ENCODE measurements around the gene PPP4R2. TPM values are rescaled to one million over a fixed set of nuclear protein-coding genes. Genes with fewer than 3 reads are reported as not detected.

PPP4R2 gene
- polyA plus RNA-seq, 3 donors, result 14.3 to 25.4 (median 18.7) TPM

DNA sequence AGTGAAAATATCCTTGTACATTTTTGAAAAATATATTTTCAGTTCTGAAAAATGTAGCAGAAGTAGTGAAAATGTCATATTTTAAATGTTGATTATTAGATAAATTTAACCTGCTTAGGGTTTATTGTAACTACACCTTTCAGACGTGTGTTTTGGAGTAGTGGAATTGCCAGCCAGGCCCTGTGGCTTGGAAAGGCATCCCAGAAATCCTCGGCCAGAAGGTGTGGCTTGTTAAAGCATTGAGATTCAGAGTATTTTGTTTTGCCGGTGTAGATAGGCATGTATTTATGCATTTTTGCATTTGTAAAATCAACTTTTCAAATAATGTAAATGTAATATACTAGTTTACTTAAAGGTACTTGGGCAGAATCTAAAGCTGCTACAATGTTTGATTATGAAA, 71.8 kb downstream of the PPP4R2 start:
- no peak for DNase-seq
- Mint-ChIP-seq H3K9me3 (no peaks in the 10 kb centered on the region), H3K4me1 (peaks cover 3% of the 10 kb centered on the region), H3K27me3 (ENCODE audit: low read depth in 3 of 3) (no peaks in the 10 kb centered on the region), H3K36me3 (peaks cover 31 to 42% of the 10 kb centered on the region in 2 donors), H3K4me3 (no peak overlapping the region), H3K27ac (peak overlapping the region in 1 of 7 donors; percentile 57)
- Histone ChIP-seq H3K4me3 (replicated peaks in 1 of 3; ENCODE audit: low read depth in 2 of 3, low read length in 3 of 3) (no peak overlapping the region), H3K4me1 (ENCODE audit: control insufficient read depth in 1 of 2, insufficient read depth in 2 of 2, low read length in 2 of 2) (no peaks in the 10 kb centered on the region), H3K27ac (ENCODE audit: low read depth in 1 of 2, low read length in 2 of 2) (no peak overlapping the region), H3K9ac (ENCODE audit: insufficient read depth, low read length, poor library complexity, severe bottlenecking) (no peak overlapping the region), H3K36me3 (replicated peaks in 1 of 2; ENCODE audit: control insufficient read depth in 1 of 2, insufficient read depth in 2 of 2, low read length in 2 of 2) (peaks cover 45 to 48% of the 10 kb centered on the region in 2 donors), H3K4me2 (replicated peaks; ENCODE audit: extremely low read depth, low read length, poor library complexity, severe bottlenecking) (no peak overlapping the region), H3K27me3 (ENCODE audit: control insufficient read depth in 2 of 2, insufficient read depth in 2 of 2, low read length in 2 of 2) (no peaks in the 10 kb centered on the region), H4K20me1 (ENCODE audit: insufficient read depth, low read length) (no peaks in the 10 kb centered on the region), H3K9me3 (replicated peaks in 1 of 2; ENCODE audit: control insufficient read depth in 1 of 2, insufficient read depth in 1 of 2, low read length in 2 of 2) (no peaks in the 10 kb centered on the region), H2AFZ (ENCODE audit: insufficient read depth, low read depth, low read length, poor library complexity, severe bottlenecking) (no peak overlapping the region), H3K79me2 (ENCODE audit: insufficient read depth, low read length) (no peaks in the 10 kb centered on the region)
- intact Hi-C loops (cut with micrococcal nuclease), result no loop called here
- TF ChIP-seq, protein P1, sequence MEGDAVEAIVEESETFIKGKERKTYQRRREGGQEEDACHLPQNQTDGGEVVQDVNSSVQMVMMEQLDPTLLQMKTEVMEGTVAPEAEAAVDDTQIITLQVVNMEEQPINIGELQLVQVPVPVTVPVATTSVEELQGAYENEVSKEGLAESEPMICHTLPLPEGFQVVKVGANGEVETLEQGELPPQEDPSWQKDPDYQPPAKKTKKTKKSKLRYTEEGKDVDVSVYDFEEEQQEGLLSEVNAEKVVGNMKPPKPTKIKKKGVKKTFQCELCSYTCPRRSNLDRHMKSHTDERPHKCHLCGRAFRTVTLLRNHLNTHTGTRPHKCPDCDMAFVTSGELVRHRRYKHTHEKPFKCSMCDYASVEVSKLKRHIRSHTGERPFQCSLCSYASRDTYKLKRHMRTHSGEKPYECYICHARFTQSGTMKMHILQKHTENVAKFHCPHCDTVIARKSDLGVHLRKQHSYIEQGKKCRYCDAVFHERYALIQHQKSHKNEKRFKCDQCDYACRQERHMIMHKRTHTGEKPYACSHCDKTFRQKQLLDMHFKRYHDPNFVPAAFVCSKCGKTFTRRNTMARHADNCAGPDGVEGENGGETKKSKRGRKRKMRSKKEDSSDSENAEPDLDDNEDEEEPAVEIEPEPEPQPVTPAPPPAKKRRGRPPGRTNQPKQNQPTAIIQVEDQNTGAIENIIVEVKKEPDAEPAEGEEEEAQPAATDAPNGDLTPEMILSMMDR (IDR thresholded peaks at IDR 0.05), result no peak
- no CpG with 5 or more reads among the region's 3 CpGs for WGBS (ENCODE audit: insufficient coverage)

DNA sequence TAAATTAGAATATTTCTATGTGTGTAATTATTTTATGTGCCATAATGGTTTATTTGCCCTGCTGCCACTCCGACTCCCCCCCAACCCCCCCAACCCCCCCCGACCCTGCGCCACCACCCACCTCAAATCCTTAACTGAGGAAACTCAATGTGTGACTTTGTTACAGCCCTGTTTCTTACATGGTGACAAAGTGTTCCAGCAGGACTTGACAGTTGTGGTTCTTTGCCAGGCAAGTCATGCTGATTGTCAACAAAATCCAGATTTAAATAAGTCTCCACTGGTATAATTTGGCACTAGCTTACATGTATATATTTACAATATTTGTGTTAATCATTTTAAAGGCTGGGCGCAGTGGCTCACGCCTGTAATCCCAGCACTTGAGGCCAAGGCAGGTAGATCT, 72.6 kb downstream of the PPP4R2 start:
- Histone ChIP-seq H3K27me3 (ENCODE audit: control insufficient read depth in 2 of 2, insufficient read depth in 2 of 2, low read length in 2 of 2) (no peaks in the 10 kb centered on the region), H4K20me1 (ENCODE audit: insufficient read depth, low read length) (no peaks in the 10 kb centered on the region), H3K9ac (ENCODE audit: insufficient read depth, low read length, poor library complexity, severe bottlenecking) (no peak overlapping the region), H3K79me2 (ENCODE audit: insufficient read depth, low read length) (no peaks in the 10 kb centered on the region), H3K27ac (ENCODE audit: low read depth in 1 of 2, low read length in 2 of 2) (no peak overlapping the region), H3K36me3 (replicated peaks in 1 of 2; ENCODE audit: control insufficient read depth in 1 of 2, insufficient read depth in 2 of 2, low read length in 2 of 2) (peaks cover 37 to 40% of the 10 kb centered on the region in 2 donors), H3K4me3 (replicated peaks in 1 of 3; ENCODE audit: low read depth in 2 of 3, low read length in 3 of 3) (no peak overlapping the region), H2AFZ (ENCODE audit: insufficient read depth, low read depth, low read length, poor library complexity, severe bottlenecking) (no peak overlapping the region), H3K4me1 (ENCODE audit: control insufficient read depth in 1 of 2, insufficient read depth in 2 of 2, low read length in 2 of 2) (no peaks in the 10 kb centered on the region), H3K9me3 (replicated peaks in 1 of 2; ENCODE audit: control insufficient read depth in 1 of 2, insufficient read depth in 1 of 2, low read length in 2 of 2) (no peaks in the 10 kb centered on the region), H3K4me2 (replicated peaks; ENCODE audit: extremely low read depth, low read length, poor library complexity, severe bottlenecking) (no peak overlapping the region)
- Mint-ChIP-seq H3K27me3 (ENCODE audit: low read depth in 3 of 3) (no peaks in the 10 kb centered on the region), H3K36me3 (peaks cover 28 to 37% of the 10 kb centered on the region in 2 donors), H3K9me3 (no peaks in the 10 kb centered on the region), H3K4me3 (no peak overlapping the region), H3K27ac (no peak overlapping the region), H3K4me1 (peaks cover 3% of the 10 kb centered on the region)
- DNase-seq, result no peak
- intact Hi-C loops (cut with micrococcal nuclease), result no loop called here
- TF ChIP-seq, protein P1 (IDR thresholded peaks at IDR 0.05), result no peak
- no CpG with 5 or more reads among the region's 5 CpGs for WGBS (ENCODE audit: insufficient coverage)

Data from CD14-positive monocyte (primary cell).